ENCODE data around the gene TMEM184B. TPM values are rescaled to one million over a fixed set of nuclear protein-coding genes. Genes with fewer than 3 reads are reported as not detected.

TMEM184B gene
- total RNA-seq, 3 donors from 2014 or later: 35.9 to 63.1 (median 38.2) TPM

GRCh38 chr22:38298312-38299005 lies 25.6 kb upstream of the TMEM184B start:
- peak; percentile 13 for TF ChIP-seq CTCF (IDR thresholded peaks at IDR 0.05)
- DNase-seq (peak in 2 of 3 donors; percentile 49 to 51), ATAC-seq (peak; percentile 48)
- H3K4me3 ChIP-seq: no peak overlapping the region
- H3K4me1 ChIP-seq (ENCODE audit: low read depth): no peaks in the 10 kb centered on the region
- no peaks in the 10 kb centered on the region for H3K9me3 ChIP-seq
- intact Hi-C loops (cut with DNase I, micrococcal nuclease): no loop called here
- peaks cover 15% of the 10 kb centered on the region for H3K36me3 ChIP-seq (ENCODE audit: low read depth)

GRCh38 chr22:38296372-38296771 lies 23.6 kb upstream of the TMEM184B start:
- Histone ChIP-seq H3K4me1 (ENCODE audit: low read depth) (no peaks in the 10 kb centered on the region), H3K36me3 (ENCODE audit: low read depth) (peaks cover 15% of the 10 kb centered on the region)
- no peak for ATAC-seq

GRCh38 chr22:38295863-38296262 lies 23.1 kb upstream of the TMEM184B start:
- Histone ChIP-seq H3K4me1 (ENCODE audit: low read depth) (no peaks in the 10 kb centered on the region), H3K9me3 (no peaks in the 10 kb centered on the region), H3K4me3 (no peak overlapping the region), H3K36me3 (ENCODE audit: low read depth) (peaks cover 15% of the 10 kb centered on the region)
- TF ChIP-seq CTCF (IDR thresholded peaks at IDR 0.05): no peak
- ATAC-seq (no peak), DNase-seq (no peak)
- intact Hi-C loops (cut with DNase I, micrococcal nuclease): no loop called here

More at GRCh38 chr22:38296372-38296771, 23.6 kb upstream of the TMEM184B start:
- TF ChIP-seq CTCF (IDR thresholded peaks at IDR 0.05): no peak
- no peak for DNase-seq
- Histone ChIP-seq H3K9me3 (no peaks in the 10 kb centered on the region), H3K4me3 (no peak overlapping the region)
- intact Hi-C loops (cut with DNase I, micrococcal nuclease): no loop called here

GRCh38 chr22:38295339-38295738 lies 22.5 kb upstream of the TMEM184B start:
- Histone ChIP-seq H3K4me1 (ENCODE audit: low read depth) (no peaks in the 10 kb centered on the region), H3K36me3 (ENCODE audit: low read depth) (peaks cover 15% of the 10 kb centered on the region), H3K9me3 (no peaks in the 10 kb centered on the region), H3K4me3 (no peak overlapping the region)
- intact Hi-C loops (cut with DNase I, micrococcal nuclease): no loop called here
- TF ChIP-seq CTCF (IDR thresholded peaks at IDR 0.05): no peak
- DNase-seq (no peak), ATAC-seq (no peak)

- no peaks in the 10 kb centered on the region for H3K4me1 ChIP-seq (ENCODE audit: low read depth)
- H3K36me3 ChIP-seq (ENCODE audit: low read depth): peaks cover 13% of the 10 kb centered on the region
- TF ChIP-seq CTCF (IDR thresholded peaks at IDR 0.05): no peak
- H3K9me3 ChIP-seq: no peaks in the 10 kb centered on the region
- no peak overlapping the region for H3K4me3 ChIP-seq
- no peak for DNase-seq
- intact Hi-C loops (cut with DNase I, micrococcal nuclease): no loop called here
- no peak for ATAC-seq
These were observed 21.4 kb upstream of the TMEM184B start for GRCh38 chr22:38294193-38294592.

All from mucosa of descending colon (tissue), 3 donors.